Measurements from ENCODE around the gene DENND1B.
A peak's percentile ranks its signal among the peaks of the same experiment; 100 is the strongest.

The DENND1B gene

DNA sequence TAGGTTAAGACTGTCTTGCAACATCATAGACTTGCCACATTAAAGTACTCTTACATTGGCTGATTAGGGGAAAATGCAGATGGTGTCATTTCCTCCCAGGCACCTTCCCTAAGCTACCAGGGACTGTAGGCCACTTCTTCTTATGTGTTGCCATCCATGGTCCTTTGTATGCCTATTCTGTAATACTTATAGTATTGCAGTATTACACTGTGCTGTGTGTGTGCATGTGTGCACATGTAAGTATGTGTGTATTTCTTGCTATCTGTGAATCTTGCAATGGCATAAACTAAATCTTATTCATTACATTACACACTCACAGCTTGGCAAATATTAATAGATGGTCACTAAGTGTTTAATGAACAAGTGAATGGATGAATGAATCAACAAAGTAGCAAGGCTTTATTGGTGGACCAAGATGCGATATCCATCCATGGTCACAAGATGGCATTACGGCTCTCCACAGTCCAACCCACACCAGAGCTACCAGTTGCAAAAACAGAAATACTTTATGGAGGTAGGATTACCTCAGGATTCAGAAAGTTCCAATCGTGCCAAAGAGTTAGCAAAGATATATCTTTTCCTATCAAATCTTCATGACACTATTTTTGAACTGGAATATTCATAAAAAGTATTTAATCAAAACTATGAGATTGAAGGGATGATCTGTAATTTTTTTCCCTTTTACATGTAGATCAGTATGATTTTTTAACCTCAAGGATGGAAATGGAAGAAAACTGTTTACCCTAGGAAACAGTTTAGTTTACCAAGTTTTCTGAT, 160.2 kb downstream of the DENND1B start:
- H3K9me3 ChIP-seq (ENCODE audit: severe bottlenecking) = no peaks in the 10 kb centered on the region
- no peak for DNase-seq (ENCODE audit: low spot score)
- no peaks in the 10 kb centered on the region for H3K27me3 ChIP-seq (ENCODE audit: insufficient read depth, poor library complexity, severe bottlenecking)
- no peak overlapping the region for H3K27ac ChIP-seq (ENCODE audit: poor library complexity, severe bottlenecking)
- no peak overlapping the region for H3K4me3 ChIP-seq (ENCODE audit: severe bottlenecking)
- peak; percentile 74 for ATAC-seq (ENCODE audit: low read depth)
- H3K36me3 ChIP-seq (ENCODE audit: low read depth) = 0 out of 2 replicates have a peak, but pooled peaks cover 7% of the 10 kb centered on the region
- TF ChIP-seq CTCF (IDR thresholded peaks at IDR 0.05; ENCODE audit: poor library complexity, severe bottlenecking) = peak; percentile 84
- H3K4me1 ChIP-seq (ENCODE audit: insufficient read depth, poor library complexity, severe bottlenecking) = no peaks in the 10 kb centered on the region

DNA sequence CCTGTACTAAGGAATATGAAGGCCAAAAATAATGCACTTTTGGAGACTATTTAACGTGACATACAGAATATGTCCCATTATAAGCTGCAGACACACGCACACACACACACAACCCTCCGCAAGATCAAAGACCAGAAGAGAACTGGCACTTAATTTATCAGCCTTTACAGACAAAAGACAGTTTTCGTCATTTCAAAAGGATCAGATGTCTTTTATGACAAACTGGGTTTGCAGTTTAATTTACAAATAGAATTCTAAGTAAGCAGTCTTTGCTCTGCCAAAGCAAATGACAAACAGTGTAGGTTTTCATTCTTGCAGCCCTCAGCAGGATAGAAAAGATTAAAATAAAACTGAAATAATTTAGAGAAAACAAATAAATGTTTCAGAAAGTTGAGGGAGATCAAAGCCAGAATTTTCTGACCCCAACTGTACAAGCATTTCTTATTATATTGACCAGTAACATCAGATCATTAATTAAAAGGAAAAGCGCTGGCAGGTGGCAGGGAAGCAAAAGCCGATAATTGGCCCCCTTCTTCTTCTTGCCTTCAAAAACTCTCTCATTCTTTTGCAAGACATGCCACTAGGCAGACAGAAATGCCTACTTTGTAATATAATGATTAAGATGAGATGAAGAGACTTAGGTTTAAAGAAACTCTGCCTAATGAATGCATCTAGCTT, 169.0 kb downstream of the DENND1B start:
- DNase-seq (ENCODE audit: low spot score) = no peak
- H3K27me3 ChIP-seq (ENCODE audit: insufficient read depth, poor library complexity, severe bottlenecking) = no peaks in the 10 kb centered on the region

GRCh38 chr1:197604302-197604701, 171.0 kb downstream of the DENND1B start:
- no peak for TF ChIP-seq CTCF (IDR thresholded peaks at IDR 0.05; ENCODE audit: poor library complexity, severe bottlenecking)
- DNase-seq (ENCODE audit: low spot score) (no peak), ATAC-seq (ENCODE audit: low read depth) (no peak)

More for the DNA sequence above, 169.0 kb downstream of the DENND1B start:
- H3K9me3 ChIP-seq (ENCODE audit: severe bottlenecking) = no peaks in the 10 kb centered on the region
- no peaks in the 10 kb centered on the region for H3K36me3 ChIP-seq (ENCODE audit: low read depth)
- ATAC-seq (ENCODE audit: low read depth) = no peak
- no peak overlapping the region for H3K4me3 ChIP-seq (ENCODE audit: severe bottlenecking)
- no peak overlapping the region for H3K27ac ChIP-seq (ENCODE audit: poor library complexity, severe bottlenecking)
- no peak for TF ChIP-seq CTCF (IDR thresholded peaks at IDR 0.05; ENCODE audit: poor library complexity, severe bottlenecking)
- no peaks in the 10 kb centered on the region for H3K4me1 ChIP-seq (ENCODE audit: insufficient read depth, poor library complexity, severe bottlenecking)

GRCh38 chr1:197600751-197601150, 174.5 kb downstream of the DENND1B start:
- DNase-seq (ENCODE audit: low spot score) = no peak
- no peak for ATAC-seq (ENCODE audit: low read depth)
- no peak overlapping the region for H3K4me3 ChIP-seq (ENCODE audit: severe bottlenecking)
- H3K27me3 ChIP-seq (ENCODE audit: insufficient read depth, poor library complexity, severe bottlenecking) = no peaks in the 10 kb centered on the region
- no peaks in the 10 kb centered on the region for H3K9me3 ChIP-seq (ENCODE audit: severe bottlenecking)
- H3K36me3 ChIP-seq (ENCODE audit: low read depth) = no peaks in the 10 kb centered on the region
- no peak overlapping the region for H3K27ac ChIP-seq (ENCODE audit: poor library complexity, severe bottlenecking)
- TF ChIP-seq CTCF (IDR thresholded peaks at IDR 0.05; ENCODE audit: poor library complexity, severe bottlenecking) = no peak
- no peaks in the 10 kb centered on the region for H3K4me1 ChIP-seq (ENCODE audit: insufficient read depth, poor library complexity, severe bottlenecking)

More at GRCh38 chr1:197604302-197604701, 171.0 kb downstream of the DENND1B start:
- no peaks in the 10 kb centered on the region for H3K36me3 ChIP-seq (ENCODE audit: low read depth)
- no peaks in the 10 kb centered on the region for H3K4me1 ChIP-seq (ENCODE audit: insufficient read depth, poor library complexity, severe bottlenecking)
- no peaks in the 10 kb centered on the region for H3K27me3 ChIP-seq (ENCODE audit: insufficient read depth, poor library complexity, severe bottlenecking)
- no peaks in the 10 kb centered on the region for H3K9me3 ChIP-seq (ENCODE audit: severe bottlenecking)
- H3K4me3 ChIP-seq (ENCODE audit: severe bottlenecking) = no peak overlapping the region
- H3K27ac ChIP-seq (ENCODE audit: poor library complexity, severe bottlenecking) = no peak overlapping the region
